HG03108 (cell line): Measurements from ENCODE around the gene UBAP1L.
A peak's percentile ranks its signal among the peaks of the same experiment; 100 is the strongest.

Experiments
- ATAC-seq: cut with Tn5 transposase; IDR thresholded peaks from one replicate; pipeline ENCODE4 v1.9.1; 2021; ENCODE audit warnings: moderate library complexity; ENCODE audit not compliant: unreplicated experiment

Gene UBAP1L

DNA sequence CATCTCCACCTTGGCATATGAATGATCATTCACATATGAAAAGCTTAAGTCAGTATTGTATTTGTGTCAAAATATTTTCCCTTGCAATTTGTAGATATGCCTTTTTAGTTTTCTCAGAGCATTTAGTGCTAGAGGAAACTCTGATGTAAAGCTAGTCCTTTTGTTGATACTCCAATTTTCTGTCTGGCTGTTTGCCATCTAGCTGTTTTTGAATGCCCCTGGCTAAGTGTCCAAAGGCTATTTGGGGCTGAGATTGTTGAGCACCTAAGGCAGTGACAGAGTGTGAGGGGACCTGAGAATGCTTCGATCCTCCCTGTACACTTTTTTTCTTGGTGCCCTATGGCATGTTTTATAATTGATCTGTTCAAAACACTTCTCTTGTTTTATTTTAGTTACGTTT is 66.8 kb downstream of the UBAP1L start:
- ATAC-seq = no peak

DNA sequence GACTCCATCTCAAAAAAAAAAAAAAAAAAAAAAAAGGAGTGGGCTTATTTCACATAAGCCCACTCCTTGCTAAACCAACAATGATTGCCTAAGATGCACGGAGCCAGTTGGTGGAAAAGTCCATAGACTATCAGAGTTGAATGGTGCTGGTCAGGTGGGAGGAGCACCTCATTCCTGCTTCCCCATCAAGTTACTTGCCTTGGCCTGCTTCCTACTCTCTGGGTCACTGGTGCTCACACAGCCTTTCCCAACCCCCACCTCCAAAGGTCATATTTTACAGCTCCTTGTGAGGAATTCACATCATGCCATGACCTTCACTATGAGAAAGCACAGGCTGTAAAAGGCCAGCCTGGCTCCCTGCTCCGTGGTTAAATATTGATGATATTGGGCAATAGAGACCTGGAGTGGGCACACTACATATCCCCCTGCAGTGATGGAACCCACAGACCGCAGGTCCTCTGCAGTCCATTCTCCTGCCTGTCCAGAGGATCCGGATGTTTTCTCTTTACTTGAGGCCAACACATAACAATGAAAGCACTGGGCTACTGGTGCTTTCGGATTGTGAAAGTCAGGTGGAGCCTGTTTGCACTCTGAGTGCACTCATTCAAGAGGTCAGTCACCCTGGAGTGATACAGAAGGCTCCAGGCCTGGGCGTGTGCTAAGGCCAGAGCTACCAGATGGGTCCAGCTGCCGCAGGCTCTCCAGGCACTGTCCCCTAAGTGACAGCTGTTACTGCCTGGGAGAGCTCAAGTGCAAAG is 70.1 kb downstream of the UBAP1L start, which contains the start of gene SLC51B:
SLC51B (plus strand) TSS at position 664 of the 758 bp plus-strand sequence. CDS start 4,618 bp downstream, outside the sequence.
- ATAC-seq = no peak

GRCh38 chr15:65044218-65044617 is 70.8 kb downstream of the UBAP1L start:
- peak; percentile 64 for ATAC-seq

DNA sequence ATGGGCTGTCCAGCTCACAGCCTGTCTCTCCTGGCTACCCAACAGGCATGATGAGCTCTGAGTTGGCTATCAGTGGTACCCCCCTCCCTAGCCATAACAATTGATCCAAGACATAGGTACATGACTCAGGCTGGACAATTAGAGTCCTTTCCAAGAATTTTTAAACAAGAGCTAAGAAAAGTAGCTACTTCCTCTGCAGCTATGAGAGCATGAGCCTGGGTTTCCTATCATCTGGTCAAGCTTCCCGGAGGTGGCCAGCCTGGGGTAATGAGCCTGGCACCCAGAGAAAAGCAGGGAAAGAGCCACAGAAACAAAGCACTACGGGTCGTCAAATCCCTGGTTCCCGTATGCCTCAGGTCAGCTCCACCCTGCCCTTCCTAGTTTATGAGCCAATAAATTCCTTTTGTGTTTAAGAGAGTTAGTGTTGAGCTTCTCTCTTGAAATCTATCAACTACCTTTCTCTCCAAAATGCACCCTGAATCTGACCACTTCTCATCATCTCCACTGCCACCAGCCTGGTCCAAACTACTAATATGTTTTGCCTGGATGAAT is 72.1 kb downstream of the UBAP1L start:
- no peak for ATAC-seq
